ENCODE measurements around the gene ZFYVE27.

Gene ZFYVE27

DNA sequence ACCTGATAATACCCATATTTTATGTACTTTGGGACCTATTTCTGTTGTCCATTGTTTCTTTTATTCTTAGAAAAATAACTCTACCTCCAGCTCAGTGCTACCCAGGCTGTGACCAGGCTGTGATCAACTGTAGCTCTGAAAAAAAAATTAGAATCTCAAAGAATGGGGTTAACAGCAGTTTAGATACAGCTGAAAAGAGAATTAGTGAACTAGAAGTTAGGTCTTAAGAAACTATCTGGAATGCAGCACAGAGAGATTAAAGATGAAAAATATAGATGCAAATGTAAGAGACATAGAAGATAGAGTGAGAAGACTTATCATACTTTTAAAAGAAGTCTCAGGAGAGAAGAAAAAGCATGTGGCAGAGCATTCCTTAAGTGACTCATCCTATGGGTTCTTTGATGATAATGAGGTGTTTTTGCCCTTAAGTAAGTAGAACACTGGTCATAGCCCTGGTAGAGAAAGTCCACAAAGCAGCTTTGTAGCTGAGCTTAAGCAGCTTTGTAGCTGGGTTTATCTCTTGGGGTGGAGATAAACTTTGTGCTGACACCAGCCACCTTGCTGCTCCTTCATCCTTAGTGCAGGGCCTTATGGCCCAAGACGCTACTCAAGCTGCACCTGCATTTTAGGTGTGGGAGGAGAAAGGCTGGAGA is 62.2 kb downstream of the ZFYVE27 start:
- DNase-seq: no peak

DNA sequence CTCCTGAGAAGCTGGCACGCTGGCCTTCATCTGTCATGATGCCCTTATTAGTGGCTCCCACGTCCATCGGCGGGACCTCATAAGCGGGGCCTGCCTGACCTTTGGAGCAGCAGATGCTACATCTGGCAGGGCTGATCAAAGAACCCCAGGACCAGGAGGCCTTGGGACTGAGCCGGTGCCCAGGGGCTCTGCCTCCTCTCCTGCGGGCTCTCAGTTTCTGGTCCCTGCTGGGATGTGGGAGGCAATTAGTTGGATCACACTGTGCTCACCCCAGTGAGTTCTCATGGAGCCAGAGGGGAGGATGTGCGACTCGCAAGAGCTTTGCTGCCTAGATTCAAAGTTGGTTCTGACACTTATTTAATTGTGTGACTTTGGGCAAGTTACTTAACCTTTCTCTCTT is 63.5 kb downstream of the ZFYVE27 start:
- no peak for DNase-seq

DNA sequence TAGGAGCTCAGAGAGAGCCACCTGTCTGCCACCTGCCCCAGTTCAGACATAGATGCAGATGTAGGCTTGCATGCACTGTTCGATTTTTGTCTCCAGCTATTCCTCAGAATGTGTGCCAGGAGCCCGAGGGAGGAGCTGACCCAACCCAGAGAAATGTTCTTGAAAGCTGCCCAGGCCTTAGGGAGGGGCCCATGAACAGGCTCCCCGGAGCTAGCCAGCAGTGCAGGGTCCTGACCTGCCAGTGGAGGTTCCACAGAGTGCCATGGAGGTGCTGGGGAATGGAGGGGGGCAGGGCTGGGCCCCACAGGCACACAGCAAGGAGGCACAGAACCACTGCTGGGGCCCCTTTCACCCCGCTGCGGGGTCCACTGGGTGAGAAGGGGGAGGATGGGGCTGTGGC is 64.5 kb downstream of the ZFYVE27 start:
- no peak for DNase-seq

DNA sequence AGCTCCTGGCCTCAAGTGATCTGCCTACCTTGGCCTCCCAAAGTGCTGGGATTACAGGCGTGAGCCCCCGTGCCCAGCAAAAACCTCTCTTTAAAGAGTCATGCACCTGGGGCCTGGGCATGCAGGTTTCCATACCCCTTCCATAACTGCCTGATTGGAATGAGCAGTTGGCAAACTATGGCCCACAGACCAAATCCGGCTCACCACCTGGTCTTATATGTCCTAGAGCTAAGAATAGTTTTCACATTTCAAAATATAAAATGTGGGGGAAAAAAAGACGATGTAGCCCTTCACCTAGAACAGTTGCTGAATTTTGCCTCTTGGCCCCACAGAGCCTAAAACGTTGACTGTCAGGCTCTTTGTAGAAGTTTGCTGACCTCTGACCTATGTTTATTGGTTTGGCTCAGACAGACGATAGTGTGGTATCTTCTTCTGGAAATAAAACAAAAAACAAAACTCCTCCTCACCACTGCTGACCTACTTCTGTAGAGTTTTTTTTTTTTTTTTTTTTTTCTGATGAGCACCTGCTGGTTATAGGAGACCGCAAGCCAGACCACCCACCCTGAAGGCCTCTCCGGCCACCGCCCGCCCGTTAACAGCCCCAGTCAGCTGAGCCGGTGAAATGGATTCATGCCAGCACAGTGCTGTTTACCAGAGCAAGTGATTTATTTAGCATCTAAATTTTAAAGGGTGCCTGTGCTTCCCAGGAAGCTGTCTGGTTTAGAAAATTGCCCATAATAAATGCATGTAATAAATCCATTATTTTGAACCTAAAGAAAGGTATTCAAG is 68.4 kb downstream of the ZFYVE27 start:
- no peak for DNase-seq

DNA sequence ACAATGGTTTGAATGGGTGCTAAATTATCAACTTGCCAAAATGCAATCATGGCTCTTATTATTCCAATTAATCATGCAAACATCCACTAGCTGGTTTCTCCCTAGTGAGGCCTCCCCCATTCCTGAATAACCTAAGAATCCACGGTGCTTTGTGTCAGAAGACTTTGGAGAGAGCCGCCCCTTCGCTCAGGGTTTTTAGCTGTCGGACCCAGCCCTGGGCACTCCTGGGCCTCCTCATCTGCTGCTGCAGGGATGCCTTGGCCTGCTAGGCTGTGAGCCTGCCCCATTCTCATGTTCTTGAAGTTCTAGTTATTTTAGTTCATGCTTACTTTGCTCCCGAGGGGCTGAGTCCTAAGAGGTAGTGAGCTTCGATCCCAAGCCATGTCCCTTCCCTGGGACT is 69.0 kb downstream of the ZFYVE27 start:
- no peak for DNase-seq

DNA sequence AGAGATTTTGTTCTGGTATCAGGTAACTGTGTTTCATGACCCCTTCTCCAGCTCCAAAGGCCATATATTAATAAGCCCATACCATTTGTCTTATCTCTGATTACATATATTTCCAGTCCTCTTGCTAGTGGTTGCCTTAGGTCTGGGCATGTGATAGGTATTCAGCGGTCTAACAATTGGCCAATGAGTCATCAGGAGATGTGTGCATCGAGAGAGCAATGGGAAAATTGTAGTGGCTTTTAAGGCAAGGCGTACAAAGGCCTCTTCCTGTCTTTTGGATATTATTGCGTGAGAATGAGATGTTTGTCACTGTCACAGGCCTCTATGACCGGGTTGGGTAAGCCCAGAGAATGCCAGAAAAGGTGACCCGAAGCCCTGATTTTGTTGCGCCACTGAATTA is 73.5 kb downstream of the ZFYVE27 start:
- no peak for DNase-seq
